Measurements from ENCODE around the gene C16orf90.

The C16orf90 gene

DNA sequence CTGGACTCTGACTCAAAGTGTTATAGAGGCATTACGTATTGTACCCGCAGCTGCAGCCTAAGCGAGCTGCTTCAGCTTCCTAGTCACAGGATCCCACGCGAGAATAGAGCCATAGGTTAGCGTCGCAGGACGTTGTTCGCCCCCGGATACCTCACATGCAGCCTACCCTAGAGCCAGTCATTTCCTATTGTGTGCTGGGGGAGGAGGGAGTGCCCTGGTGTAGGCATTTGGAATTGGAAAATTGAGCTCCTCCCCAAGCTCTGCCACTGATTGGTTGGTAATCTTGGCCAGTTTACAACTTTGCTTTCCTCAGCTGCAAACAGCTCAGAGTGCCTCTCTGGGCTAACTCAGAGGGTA lies 51.3 kb downstream of the C16orf90 start:
- TF ChIP-seq, protein P1, sequence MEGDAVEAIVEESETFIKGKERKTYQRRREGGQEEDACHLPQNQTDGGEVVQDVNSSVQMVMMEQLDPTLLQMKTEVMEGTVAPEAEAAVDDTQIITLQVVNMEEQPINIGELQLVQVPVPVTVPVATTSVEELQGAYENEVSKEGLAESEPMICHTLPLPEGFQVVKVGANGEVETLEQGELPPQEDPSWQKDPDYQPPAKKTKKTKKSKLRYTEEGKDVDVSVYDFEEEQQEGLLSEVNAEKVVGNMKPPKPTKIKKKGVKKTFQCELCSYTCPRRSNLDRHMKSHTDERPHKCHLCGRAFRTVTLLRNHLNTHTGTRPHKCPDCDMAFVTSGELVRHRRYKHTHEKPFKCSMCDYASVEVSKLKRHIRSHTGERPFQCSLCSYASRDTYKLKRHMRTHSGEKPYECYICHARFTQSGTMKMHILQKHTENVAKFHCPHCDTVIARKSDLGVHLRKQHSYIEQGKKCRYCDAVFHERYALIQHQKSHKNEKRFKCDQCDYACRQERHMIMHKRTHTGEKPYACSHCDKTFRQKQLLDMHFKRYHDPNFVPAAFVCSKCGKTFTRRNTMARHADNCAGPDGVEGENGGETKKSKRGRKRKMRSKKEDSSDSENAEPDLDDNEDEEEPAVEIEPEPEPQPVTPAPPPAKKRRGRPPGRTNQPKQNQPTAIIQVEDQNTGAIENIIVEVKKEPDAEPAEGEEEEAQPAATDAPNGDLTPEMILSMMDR (IDR thresholded peaks at IDR 0.05; ENCODE audit: insufficient read depth, low read depth, low read length, missing control alignments): no peak
- H3K4me3 ChIP-seq (ENCODE audit: low read depth, low read length): peak overlapping the region; percentile 90
- DNase-seq (ENCODE audit: low read depth): peak; percentile 51
